Choroid plexus epithelial cell (primary cell): ENCODE results near the gene ACADSB.

ENCODE experiments used
- DNase-seq: peaks from one replicate; pipeline ENCODE4 v3.0.0-alpha.2; 2010; ENCODE audit warnings: low read depth
- H3K4me3 ChIP-seq: 2 replicates; pipeline ENCODE4 v1.5.1; 2011; ENCODE audit warnings: low read depth, mild to moderate bottlenecking, control low read depth, low read length, moderate library complexity
- CTCF ChIP-seq: conservative IDR thresholded peaks from 2 replicates; pipeline ENCODE4 v1.5.1; 2011; ENCODE audit warnings: low read depth, mild to moderate bottlenecking, control low read depth, inconsistent platforms, low read length, moderate library complexity

ACADSB gene

GRCh38 chr10:123045961-123046731 lies 37.3 kb downstream of the ACADSB start:
- no peak for TF ChIP-seq CTCF
- H3K4me3 ChIP-seq, result no peak overlapping the region
- DNase-seq, result no peak

GRCh38 chr10:123057968-123058367 lies 49.2 kb downstream of the ACADSB start:
- no peak overlapping the region for H3K4me3 ChIP-seq
- TF ChIP-seq CTCF, result no peak
- no peak for DNase-seq

DNA sequence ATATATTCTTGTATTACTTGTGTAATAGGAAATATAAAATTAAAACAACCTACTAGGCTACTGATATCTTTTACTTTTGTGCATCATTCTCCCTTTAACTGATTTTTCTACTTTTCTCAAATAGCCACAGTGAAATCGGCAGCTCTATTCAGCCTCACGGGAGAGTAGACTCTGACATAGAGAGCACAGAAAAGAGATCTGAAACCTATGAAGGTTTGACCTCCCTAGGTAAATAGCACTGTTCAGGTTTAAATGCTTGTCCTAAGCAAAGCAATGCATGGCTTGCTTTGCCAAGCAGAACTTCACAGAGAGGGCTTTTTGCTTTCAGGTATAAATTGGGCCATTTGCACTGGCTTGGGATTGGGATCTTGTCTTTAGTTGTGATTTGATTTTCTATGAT lies 53.1 kb downstream of the ACADSB start:
- TF ChIP-seq CTCF, result no peak
- no peak overlapping the region for H3K4me3 ChIP-seq
- DNase-seq, result no peak

- no peak overlapping the region for H3K4me3 ChIP-seq
- no peak for TF ChIP-seq CTCF
- DNase-seq, result no peak
Measured at GRCh38 chr10:123062726-123063125, 53.9 kb downstream of the ACADSB start.

GRCh38 chr10:123068087-123068853 lies 59.5 kb downstream of the ACADSB start:
- H3K4me3 ChIP-seq, result no peak overlapping the region
- TF ChIP-seq CTCF, result no peak
- DNase-seq, result no peak

- H3K4me3 ChIP-seq, result no peak overlapping the region
- no peak for DNase-seq
- no peak for TF ChIP-seq CTCF
Measured at GRCh38 chr10:123069246-123069986, 60.6 kb downstream of the ACADSB start.
